GM12864 (cell line): ENCODE results near the gene FRMPD1.

Experiments used
- DNase-seq: peaks from one replicate; pipeline ENCODE4 v3.0.0-alpha.2; 2011; ENCODE audit warnings: low read depth
- H3K4me3 ChIP-seq: 2 replicates; pipeline ENCODE4 v1.5.1; 2011; ENCODE audit warnings: mild to moderate bottlenecking, low read depth, low read length, control low read depth
- CTCF ChIP-seq: IDR thresholded peaks from 2 replicates; pipeline ENCODE4 v1.5.1; 2011; ENCODE audit warnings: low read depth, mild to moderate bottlenecking, moderate library complexity, low read length, control low read depth, inconsistent platforms; ENCODE audit errors: missing control alignments

Gene FRMPD1

GRCh38 chr9:37692622-37693221, 42.0 kb downstream of the FRMPD1 start:
- TF ChIP-seq CTCF: no peak
- H3K4me3 ChIP-seq: no peak overlapping the region
- DNase-seq: no peak

DNA sequence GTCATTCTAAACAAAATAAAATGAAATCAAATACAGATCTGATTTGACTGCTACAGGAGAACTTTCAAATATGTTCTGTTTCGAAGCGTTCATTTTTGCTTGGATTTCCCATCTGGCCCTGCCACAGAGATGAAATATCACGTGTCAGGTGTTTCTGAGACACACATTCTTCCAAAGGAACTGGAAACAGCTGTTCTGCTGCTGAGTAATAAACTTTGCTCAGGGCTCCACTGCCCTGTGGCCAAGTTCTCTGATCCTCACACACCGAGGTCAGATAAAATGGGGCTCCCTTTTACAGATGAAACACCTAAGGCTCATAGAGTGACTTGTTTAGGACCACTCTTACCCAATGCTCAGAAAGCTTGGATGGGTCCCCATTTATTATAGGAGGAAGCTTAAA, 42.5 kb downstream of the FRMPD1 start:
- DNase-seq: no peak
- TF ChIP-seq CTCF: no peak

GRCh38 chr9:37694355-37694754, 43.6 kb downstream of the FRMPD1 start:
- no peak for DNase-seq
- TF ChIP-seq CTCF: no peak
- no peak overlapping the region for H3K4me3 ChIP-seq

More for the DNA sequence above, 42.5 kb downstream of the FRMPD1 start:
- H3K4me3 ChIP-seq: no peak overlapping the region

DNA sequence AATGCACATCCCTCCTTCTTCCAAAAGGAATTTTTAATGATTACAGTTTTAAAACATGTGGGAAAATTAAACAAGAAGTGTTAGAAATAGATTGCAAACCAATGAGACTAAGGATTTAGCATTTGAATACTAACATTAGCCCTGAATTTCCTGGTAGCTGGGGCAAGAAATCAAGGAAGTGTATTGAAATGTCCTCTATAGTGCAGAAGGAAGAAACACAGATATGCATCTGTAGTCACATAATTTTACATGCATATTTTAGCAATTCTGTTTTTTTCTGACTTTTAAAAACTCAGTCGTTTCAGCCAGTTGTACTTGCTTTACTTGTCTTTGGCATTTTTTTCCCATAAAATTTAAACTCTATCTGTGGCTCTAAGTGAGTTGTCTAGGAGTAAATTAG, 45.8 kb downstream of the FRMPD1 start:
- TF ChIP-seq CTCF: no peak
- DNase-seq: no peak
- H3K4me3 ChIP-seq: no peak overlapping the region

DNA sequence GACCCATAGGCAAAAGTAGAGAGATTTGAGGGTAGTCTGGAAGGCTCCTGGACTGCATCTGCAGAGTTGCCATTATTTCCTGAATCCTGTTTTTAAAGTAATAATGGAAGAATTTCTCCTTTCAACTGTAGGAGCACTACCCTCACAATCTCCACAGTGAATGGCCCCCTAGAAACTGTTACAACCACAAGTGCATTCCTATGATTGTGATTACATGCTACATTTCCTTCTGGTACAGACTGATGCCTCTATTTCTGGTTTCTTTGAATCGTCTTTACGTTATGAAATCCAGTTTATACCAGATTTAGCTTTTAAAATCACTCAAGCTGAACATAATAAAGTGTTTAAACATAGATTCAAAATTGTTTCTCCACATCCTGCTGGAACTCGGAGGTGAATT, 49.4 kb downstream of the FRMPD1 start:
- no peak for TF ChIP-seq CTCF
- DNase-seq: no peak
- no peak overlapping the region for H3K4me3 ChIP-seq

DNA sequence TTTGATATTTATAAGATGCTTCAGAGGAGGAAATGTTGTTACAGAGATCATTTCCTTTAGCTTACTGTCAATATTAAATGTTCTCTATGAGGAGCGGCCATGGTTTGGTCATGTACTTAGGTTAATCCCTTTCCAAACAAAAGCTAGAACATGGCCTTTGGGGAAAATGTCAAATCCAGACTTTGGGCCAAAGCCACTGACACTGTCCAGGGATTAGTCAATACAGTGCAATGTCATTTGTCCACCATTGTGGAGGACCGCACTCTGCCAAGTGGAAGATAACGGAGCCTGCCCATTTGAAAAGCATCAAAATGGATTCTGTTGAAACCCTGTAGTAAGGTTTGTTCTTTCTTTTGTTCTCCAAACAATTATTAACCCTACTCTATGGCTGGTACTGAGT, 50.1 kb downstream of the FRMPD1 start:
- DNase-seq: no peak
- no peak overlapping the region for H3K4me3 ChIP-seq
- no peak for TF ChIP-seq CTCF

GRCh38 chr9:37705787-37706186, 55.0 kb downstream of the FRMPD1 start:
- H3K4me3 ChIP-seq: no peak overlapping the region
- no peak for TF ChIP-seq CTCF
- DNase-seq: no peak
